Measurements from ENCODE around the gene FAM177B.

DNA sequence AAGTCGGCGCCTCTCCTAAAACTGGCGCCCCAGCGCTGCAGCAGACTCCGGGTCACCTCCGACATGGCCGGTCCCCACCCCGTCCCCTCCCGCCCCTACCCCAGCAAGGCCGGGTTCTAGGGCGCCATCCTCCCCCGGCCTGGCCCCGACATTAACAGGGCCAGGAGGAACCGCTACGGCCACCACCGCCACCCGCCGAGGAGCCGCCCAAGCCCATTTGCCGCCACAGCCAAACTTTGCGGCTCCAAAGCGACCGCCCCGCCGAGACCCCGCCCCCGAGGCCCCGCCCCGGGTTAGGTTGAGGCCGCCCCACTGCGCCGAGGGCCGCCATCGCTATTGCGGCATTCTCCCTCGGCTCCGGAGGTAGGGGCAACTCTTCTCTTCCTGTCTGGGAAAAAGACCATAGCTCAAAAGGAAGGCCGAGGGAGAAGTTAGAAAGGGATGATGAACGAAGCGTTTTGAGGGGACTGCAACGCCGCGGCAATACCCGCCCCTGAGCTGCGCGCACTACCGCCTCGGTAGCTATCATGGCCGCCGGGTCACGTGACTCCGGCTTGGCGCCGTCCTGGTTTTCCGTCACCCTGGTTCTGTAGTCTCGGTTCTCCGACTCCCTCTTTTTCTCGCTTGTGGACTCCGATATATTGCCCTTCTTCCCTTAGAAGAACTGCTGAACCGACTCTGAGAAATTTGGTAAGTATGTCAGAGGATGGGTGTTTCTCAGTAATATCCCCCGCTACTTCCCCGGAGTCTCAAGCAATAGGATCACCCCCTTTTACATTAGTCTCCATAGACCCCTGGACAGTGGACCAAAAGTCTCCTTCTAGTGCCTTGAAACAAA, 24.5 kb upstream of the FAM177B start, which contains the start of the genes AIDA and BROX:
- TF ChIP-seq FOXP2 (optimal IDR thresholded peaks at IDR 0.05; ENCODE audit: control extremely low read depth, extremely low read length, insufficient read depth) (no peak), EZH2 (IDR thresholded peaks at IDR 0.05) (no peak), POLR2AphosphoS5 (IDR thresholded peaks at IDR 0.05; ENCODE audit: borderline replicate concordance, low read depth, low read length) (peak; percentile 37)
